HL-60 (cell line): ENCODE data around the gene HBA1.
"Not testable (repeated sequence)": the region's sequence is repeated elsewhere in the genome, so short reads cannot be mapped to it uniquely, and the experiment has no call there.

ENCODE experiments used
- GABPA ChIP-seq: IDR thresholded peaks from 2 replicates; pipeline ENCODE4 v1.6.1; 2012; ENCODE audit warnings: low read depth
- POLR2AphosphoS5 ChIP-seq: IDR thresholded peaks from 2 replicates; pipeline ENCODE4 v1.6.1; 2012; ENCODE audit warnings: low read depth
- SPI1 ChIP-seq: IDR thresholded peaks from 2 replicates; pipeline ENCODE4 v1.6.1; 2012; ENCODE audit warnings: low read depth, mild to moderate bottlenecking, borderline replicate concordance
- TF ChIP-seq, protein P1 (sequence below): IDR thresholded peaks from 2 replicates; pipeline ENCODE4 v1.6.1; 2012; ENCODE audit warnings: low read depth; ENCODE audit not compliant: insufficient replicate concordance
- TF ChIP-seq, protein P2 (sequence below): IDR thresholded peaks from one replicate; pipeline ENCODE4 v1.5.1; 2011; ENCODE audit warnings: low read length, control low read depth, inconsistent platforms; ENCODE audit not compliant: insufficient read depth

DNA sequence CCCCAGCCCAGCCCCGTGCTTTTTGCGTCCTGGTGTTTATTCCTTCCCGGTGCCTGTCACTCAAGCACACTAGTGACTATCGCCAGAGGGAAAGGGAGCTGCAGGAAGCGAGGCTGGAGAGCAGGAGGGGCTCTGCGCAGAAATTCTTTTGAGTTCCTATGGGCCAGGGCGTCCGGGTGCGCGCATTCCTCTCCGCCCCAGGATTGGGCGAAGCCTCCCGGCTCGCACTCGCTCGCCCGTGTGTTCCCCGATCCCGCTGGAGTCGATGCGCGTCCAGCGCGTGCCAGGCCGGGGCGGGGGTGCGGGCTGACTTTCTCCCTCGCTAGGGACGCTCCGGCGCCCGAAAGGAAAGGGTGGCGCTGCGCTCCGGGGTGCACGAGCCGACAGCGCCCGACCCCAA is 474 bp upstream of the HBA1 start:
- TF ChIP-seq, protein P1, sequence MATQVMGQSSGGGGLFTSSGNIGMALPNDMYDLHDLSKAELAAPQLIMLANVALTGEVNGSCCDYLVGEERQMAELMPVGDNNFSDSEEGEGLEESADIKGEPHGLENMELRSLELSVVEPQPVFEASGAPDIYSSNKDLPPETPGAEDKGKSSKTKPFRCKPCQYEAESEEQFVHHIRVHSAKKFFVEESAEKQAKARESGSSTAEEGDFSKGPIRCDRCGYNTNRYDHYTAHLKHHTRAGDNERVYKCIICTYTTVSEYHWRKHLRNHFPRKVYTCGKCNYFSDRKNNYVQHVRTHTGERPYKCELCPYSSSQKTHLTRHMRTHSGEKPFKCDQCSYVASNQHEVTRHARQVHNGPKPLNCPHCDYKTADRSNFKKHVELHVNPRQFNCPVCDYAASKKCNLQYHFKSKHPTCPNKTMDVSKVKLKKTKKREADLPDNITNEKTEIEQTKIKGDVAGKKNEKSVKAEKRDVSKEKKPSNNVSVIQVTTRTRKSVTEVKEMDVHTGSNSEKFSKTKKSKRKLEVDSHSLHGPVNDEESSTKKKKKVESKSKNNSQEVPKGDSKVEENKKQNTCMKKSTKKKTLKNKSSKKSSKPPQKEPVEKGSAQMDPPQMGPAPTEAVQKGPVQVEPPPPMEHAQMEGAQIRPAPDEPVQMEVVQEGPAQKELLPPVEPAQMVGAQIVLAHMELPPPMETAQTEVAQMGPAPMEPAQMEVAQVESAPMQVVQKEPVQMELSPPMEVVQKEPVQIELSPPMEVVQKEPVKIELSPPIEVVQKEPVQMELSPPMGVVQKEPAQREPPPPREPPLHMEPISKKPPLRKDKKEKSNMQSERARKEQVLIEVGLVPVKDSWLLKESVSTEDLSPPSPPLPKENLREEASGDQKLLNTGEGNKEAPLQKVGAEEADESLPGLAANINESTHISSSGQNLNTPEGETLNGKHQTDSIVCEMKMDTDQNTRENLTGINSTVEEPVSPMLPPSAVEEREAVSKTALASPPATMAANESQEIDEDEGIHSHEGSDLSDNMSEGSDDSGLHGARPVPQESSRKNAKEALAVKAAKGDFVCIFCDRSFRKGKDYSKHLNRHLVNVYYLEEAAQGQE = not testable (repeated sequence)
- TF ChIP-seq, protein P2, sequence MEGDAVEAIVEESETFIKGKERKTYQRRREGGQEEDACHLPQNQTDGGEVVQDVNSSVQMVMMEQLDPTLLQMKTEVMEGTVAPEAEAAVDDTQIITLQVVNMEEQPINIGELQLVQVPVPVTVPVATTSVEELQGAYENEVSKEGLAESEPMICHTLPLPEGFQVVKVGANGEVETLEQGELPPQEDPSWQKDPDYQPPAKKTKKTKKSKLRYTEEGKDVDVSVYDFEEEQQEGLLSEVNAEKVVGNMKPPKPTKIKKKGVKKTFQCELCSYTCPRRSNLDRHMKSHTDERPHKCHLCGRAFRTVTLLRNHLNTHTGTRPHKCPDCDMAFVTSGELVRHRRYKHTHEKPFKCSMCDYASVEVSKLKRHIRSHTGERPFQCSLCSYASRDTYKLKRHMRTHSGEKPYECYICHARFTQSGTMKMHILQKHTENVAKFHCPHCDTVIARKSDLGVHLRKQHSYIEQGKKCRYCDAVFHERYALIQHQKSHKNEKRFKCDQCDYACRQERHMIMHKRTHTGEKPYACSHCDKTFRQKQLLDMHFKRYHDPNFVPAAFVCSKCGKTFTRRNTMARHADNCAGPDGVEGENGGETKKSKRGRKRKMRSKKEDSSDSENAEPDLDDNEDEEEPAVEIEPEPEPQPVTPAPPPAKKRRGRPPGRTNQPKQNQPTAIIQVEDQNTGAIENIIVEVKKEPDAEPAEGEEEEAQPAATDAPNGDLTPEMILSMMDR = not testable (repeated sequence)
- not testable (repeated sequence) for TF ChIP-seq GABPA, POLR2AphosphoS5, SPI1
